HCT116 (cell line): ENCODE results near the gene SLC28A2.

Experiments used
- EZH2 ChIP-seq: fragments of 200-600 bp; sonication (generic); IDR thresholded peaks from 2 replicates; pipeline ENCODE4 v1.6.1; 2017; ENCODE audit warnings: antibody characterized with exemption, mixed run types
- EZH2phosphoT487 ChIP-seq: fragments of 200-600 bp; IDR thresholded peaks from 2 replicates; pipeline ENCODE4 v1.6.1; 2018; ENCODE audit warnings: antibody characterized with exemption, borderline replicate concordance
- POLR2A ChIP-seq: IDR thresholded peaks from 2 replicates; pipeline ENCODE4 v1.7.0; 2011; ENCODE audit warnings: borderline replicate concordance; ENCODE audit not compliant: insufficient read depth, insufficient read length; ENCODE audit errors: extremely low read depth
- RAD21 ChIP-seq: IDR thresholded peaks from 2 replicates; pipeline ENCODE4 v1.6.1; 2012; ENCODE audit warnings: low read depth, mild to moderate bottlenecking
- SIN3A ChIP-seq: IDR thresholded peaks from 2 replicates; pipeline ENCODE4 v1.6.1; 2012; ENCODE audit warnings: low read depth
- ZNF274 ChIP-seq: fragments of 200-500 bp; sonication (Bioruptor generic); IDR thresholded peaks from 2 replicates; pipeline ENCODE4 v1.6.1; 2014; ENCODE audit warnings: mild to moderate bottlenecking, low read depth, low read length, inconsistent platforms
- TF ChIP-seq, protein P1 (sequence below): IDR thresholded peaks from 2 replicates; pipeline ENCODE4 v1.6.1; 2012
- TF ChIP-seq, protein P2 (sequence below), 3 experiments: fragments of 200-600 bp in 1 of 3; sonication (generic) in 1 of 3; IDR thresholded peaks in 2 of 3; conservative IDR thresholded peaks in 1 of 3; 2 replicates each; pipeline ENCODE4 v1.5.1; 2012 to 2017; ENCODE audit warnings: low read depth in 2 of 3, low read length in 2 of 3, antibody characterized with exemption in 1 of 3, borderline replicate concordance in 1 of 3, control low read depth in 1 of 3, mild to moderate bottlenecking in 1 of 3, mixed read lengths in 1 of 3, mixed run types in 1 of 3, moderate library complexity in 1 of 3; ENCODE audit not compliant: insufficient read depth in 1 of 3

DNA sequence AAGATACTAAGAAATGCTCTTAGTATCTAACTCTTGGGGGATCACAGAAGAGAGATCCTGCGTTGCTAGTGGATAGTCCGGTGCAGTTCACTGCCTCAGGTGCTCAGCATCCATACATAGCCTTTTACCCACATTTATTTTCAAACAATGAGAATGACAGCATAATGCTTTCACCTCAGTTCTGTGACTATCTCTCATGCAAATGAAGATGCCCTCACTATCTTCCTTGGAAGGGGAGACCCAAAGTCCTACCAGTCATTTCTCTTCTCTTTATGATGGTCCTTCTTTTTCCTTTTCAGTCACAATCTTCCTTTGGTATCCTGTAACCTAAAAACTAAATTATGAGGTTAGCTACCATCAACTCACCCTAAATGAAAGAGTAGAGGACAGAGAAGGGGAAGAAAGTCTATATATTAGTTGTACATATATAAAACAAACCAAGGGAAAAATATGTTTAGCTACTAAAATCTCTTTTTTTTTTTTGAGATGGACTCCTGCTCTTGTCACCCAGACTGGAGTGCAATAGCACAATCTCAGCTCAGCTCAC lies 30.9 kb upstream of the SLC28A2 start:
- TF ChIP-seq, protein P1, sequence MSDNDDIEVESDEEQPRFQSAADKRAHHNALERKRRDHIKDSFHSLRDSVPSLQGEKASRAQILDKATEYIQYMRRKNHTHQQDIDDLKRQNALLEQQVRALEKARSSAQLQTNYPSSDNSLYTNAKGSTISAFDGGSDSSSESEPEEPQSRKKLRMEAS, result no peak
- TF ChIP-seq, protein P2, sequence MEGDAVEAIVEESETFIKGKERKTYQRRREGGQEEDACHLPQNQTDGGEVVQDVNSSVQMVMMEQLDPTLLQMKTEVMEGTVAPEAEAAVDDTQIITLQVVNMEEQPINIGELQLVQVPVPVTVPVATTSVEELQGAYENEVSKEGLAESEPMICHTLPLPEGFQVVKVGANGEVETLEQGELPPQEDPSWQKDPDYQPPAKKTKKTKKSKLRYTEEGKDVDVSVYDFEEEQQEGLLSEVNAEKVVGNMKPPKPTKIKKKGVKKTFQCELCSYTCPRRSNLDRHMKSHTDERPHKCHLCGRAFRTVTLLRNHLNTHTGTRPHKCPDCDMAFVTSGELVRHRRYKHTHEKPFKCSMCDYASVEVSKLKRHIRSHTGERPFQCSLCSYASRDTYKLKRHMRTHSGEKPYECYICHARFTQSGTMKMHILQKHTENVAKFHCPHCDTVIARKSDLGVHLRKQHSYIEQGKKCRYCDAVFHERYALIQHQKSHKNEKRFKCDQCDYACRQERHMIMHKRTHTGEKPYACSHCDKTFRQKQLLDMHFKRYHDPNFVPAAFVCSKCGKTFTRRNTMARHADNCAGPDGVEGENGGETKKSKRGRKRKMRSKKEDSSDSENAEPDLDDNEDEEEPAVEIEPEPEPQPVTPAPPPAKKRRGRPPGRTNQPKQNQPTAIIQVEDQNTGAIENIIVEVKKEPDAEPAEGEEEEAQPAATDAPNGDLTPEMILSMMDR (IDR thresholded peaks at IDR 0.05 in 2 of 3, conservative IDR thresholded peaks at IDR 0.05 in 1 of 3; ENCODE audit: borderline replicate concordance in 1 of 3, insufficient read depth in 1 of 3, low read depth in 2 of 3, low read length in 2 of 3), result no peak
- TF ChIP-seq SIN3A, result no peak
- TF ChIP-seq ZNF274, result no peak
- TF ChIP-seq POLR2A, result no peak
- TF ChIP-seq EZH2, result no peak
- no peak for TF ChIP-seq EZH2phosphoT487
- TF ChIP-seq RAD21, result no peak
